Muscle layer of duodenum (tissue), 2 donors: ENCODE data around the gene CTDP1.

Experiments
- H3K27ac ChIP-seq: one replicate; pipeline ENCODE4 v1.7.0; 2013; ENCODE audit warnings: mild to moderate bottlenecking, low read length
- H3K27me3 ChIP-seq: one replicate; pipeline ENCODE4 v1.7.0; 2013; ENCODE audit warnings: low read depth, mild to moderate bottlenecking, control low read depth, low read length
- H3K36me3 ChIP-seq, 2 donors: one replicate each; pipeline ENCODE4 v1.7.0; 2013; ENCODE audit warnings: low read length in 2 of 2, control low read depth in 1 of 2, mild to moderate bottlenecking in 1 of 2; ENCODE audit not compliant: insufficient read depth in 2 of 2, control insufficient read depth in 1 of 2
- H3K4me1 ChIP-seq, 2 donors: one replicate each; pipeline ENCODE4 v1.7.0; 2013; ENCODE audit warnings: low read length in 2 of 2, mild to moderate bottlenecking in 2 of 2, control low read depth in 1 of 2, moderate library complexity in 1 of 2; ENCODE audit not compliant: insufficient read depth in 2 of 2, control insufficient read depth in 1 of 2
- H3K4me3 ChIP-seq, 2 donors: one replicate each; pipeline ENCODE4 v1.7.0; 2013; ENCODE audit warnings: low read length in 2 of 2, low read depth in 1 of 2, mild to moderate bottlenecking in 1 of 2
- H3K9me3 ChIP-seq, 2 donors: one replicate each; pipeline ENCODE4 v1.7.0; 2013; ENCODE audit warnings: low read length in 2 of 2, control low read depth in 1 of 2, mild to moderate bottlenecking in 1 of 2; ENCODE audit not compliant: control insufficient read depth in 1 of 2
- donor health status: healthy.

CTDP1 gene

GRCh38 chr18:79798346-79798998, 118.9 kb downstream of the CTDP1 start:
- H3K27me3 ChIP-seq, result peaks cover 20% of the 10 kb centered on the region
- peak overlapping the region in 1 of 2 donors; percentile 49 for H3K4me3 ChIP-seq
- H3K27ac ChIP-seq, result no peak overlapping the region
- H3K36me3 ChIP-seq, result no peaks in the 10 kb centered on the region
- no peaks in the 10 kb centered on the region for H3K9me3 ChIP-seq
- H3K4me1 ChIP-seq, result peaks cover 0 to 19% of the 10 kb centered on the region in 2 donors

- peaks cover 0 to 19% of the 10 kb centered on the region in 2 donors for H3K4me1 ChIP-seq
- no peaks in the 10 kb centered on the region for H3K36me3 ChIP-seq
- no peak overlapping the region for H3K27ac ChIP-seq
- no peaks in the 10 kb centered on the region for H3K9me3 ChIP-seq
- peak overlapping the region in 1 of 2 donors; percentile 49 for H3K4me3 ChIP-seq
- peaks cover 20% of the 10 kb centered on the region for H3K27me3 ChIP-seq
Observed at GRCh38 chr18:79798999-79799370, 119.4 kb downstream of the CTDP1 start.

GRCh38 chr18:79799619-79800370, 120.2 kb downstream of the CTDP1 start:
- Histone ChIP-seq H3K9me3 (no peaks in the 10 kb centered on the region), H3K27me3 (peaks cover 20% of the 10 kb centered on the region)

GRCh38 chr18:79800371-79801180, 121.0 kb downstream of the CTDP1 start:
- H3K27ac ChIP-seq, result no peak overlapping the region
- H3K9me3 ChIP-seq, result no peaks in the 10 kb centered on the region
- H3K36me3 ChIP-seq, result no peaks in the 10 kb centered on the region
- H3K4me3 ChIP-seq, result no peak overlapping the region
- H3K4me1 ChIP-seq, result peaks cover 0 to 19% of the 10 kb centered on the region in 2 donors
- peaks cover 20% of the 10 kb centered on the region for H3K27me3 ChIP-seq

More at GRCh38 chr18:79799619-79800370, 120.2 kb downstream of the CTDP1 start:
- H3K4me1 ChIP-seq, result peaks cover 0 to 19% of the 10 kb centered on the region in 2 donors
- no peak overlapping the region for H3K4me3 ChIP-seq
- H3K36me3 ChIP-seq, result no peaks in the 10 kb centered on the region
- no peak overlapping the region for H3K27ac ChIP-seq

GRCh38 chr18:79801217-79801616, 121.6 kb downstream of the CTDP1 start:
- Histone ChIP-seq H3K27ac (no peak overlapping the region), H3K27me3 (peaks cover 20% of the 10 kb centered on the region)

GRCh38 chr18:79801641-79802040, 122.0 kb downstream of the CTDP1 start:
- H3K4me1 ChIP-seq, result peaks cover 0 to 19% of the 10 kb centered on the region in 2 donors
- no peaks in the 10 kb centered on the region for H3K9me3 ChIP-seq
- peaks cover 20% of the 10 kb centered on the region for H3K27me3 ChIP-seq
- H3K27ac ChIP-seq, result no peak overlapping the region
- no peak overlapping the region for H3K4me3 ChIP-seq
- H3K36me3 ChIP-seq, result no peaks in the 10 kb centered on the region

More at GRCh38 chr18:79801217-79801616, 121.6 kb downstream of the CTDP1 start:
- H3K4me1 ChIP-seq, result peaks cover 0 to 19% of the 10 kb centered on the region in 2 donors
- H3K9me3 ChIP-seq, result no peaks in the 10 kb centered on the region
- H3K4me3 ChIP-seq, result no peak overlapping the region
- no peaks in the 10 kb centered on the region for H3K36me3 ChIP-seq

- Histone ChIP-seq H3K27ac (no peak overlapping the region), H3K4me3 (no peak overlapping the region)
Observed at GRCh38 chr18:79802298-79802697, 122.7 kb downstream of the CTDP1 start.

GRCh38 chr18:79803611-79804051, 124.0 kb downstream of the CTDP1 start:
- H3K27me3 ChIP-seq, result peaks cover 11% of the 10 kb centered on the region
- no peak overlapping the region for H3K27ac ChIP-seq
- H3K9me3 ChIP-seq, result no peaks in the 10 kb centered on the region
- no peak overlapping the region for H3K4me3 ChIP-seq
- H3K36me3 ChIP-seq, result no peaks in the 10 kb centered on the region
- H3K4me1 ChIP-seq, result peaks cover 0 to 8% of the 10 kb centered on the region in 2 donors

More at GRCh38 chr18:79802298-79802697, 122.7 kb downstream of the CTDP1 start:
- H3K27me3 ChIP-seq, result peaks cover 14% of the 10 kb centered on the region
- no peaks in the 10 kb centered on the region for H3K36me3 ChIP-seq
- H3K9me3 ChIP-seq, result no peaks in the 10 kb centered on the region
- peaks cover 0 to 19% of the 10 kb centered on the region in 2 donors for H3K4me1 ChIP-seq
